DMS114 treated with DMSO at 0.1 percent for 48 hours (cell line): Measurements from ENCODE around the gene HS6ST2.

Experiments used
- DNase-seq: peaks from one replicate; lab custom pipeline; 2025; ENCODE audit not compliant: unreplicated experiment; lab: John Stamatoyannopoulos, UW

HS6ST2 gene

GRCh38 chrX:132807411-132808030 is 150.9 kb downstream of the HS6ST2 start:
- DNase-seq: no peak

GRCh38 chrX:132802033-132802432 is 156.4 kb downstream of the HS6ST2 start:
- no peak for DNase-seq

GRCh38 chrX:132795181-132795580 is 163.2 kb downstream of the HS6ST2 start:
- no peak for DNase-seq

- no peak for DNase-seq
Observed at GRCh38 chrX:132791714-132792113, 166.7 kb downstream of the HS6ST2 start.

GRCh38 chrX:132790329-132790728 is 168.1 kb downstream of the HS6ST2 start:
- no peak for DNase-seq

- DNase-seq: no peak
Observed at GRCh38 chrX:132786217-132786616, 172.2 kb downstream of the HS6ST2 start.

- DNase-seq: no peak
Observed at GRCh38 chrX:132778917-132779316, 179.5 kb downstream of the HS6ST2 start.

- DNase-seq: no peak
Observed at GRCh38 chrX:132776486-132777210, 181.8 kb downstream of the HS6ST2 start.

GRCh38 chrX:132775263-132775823 is 183.1 kb downstream of the HS6ST2 start:
- DNase-seq: no peak

- no peak for DNase-seq
Observed at GRCh38 chrX:132774010-132774714, 184.3 kb downstream of the HS6ST2 start.

- DNase-seq: no peak
Observed at GRCh38 chrX:132769609-132770008, 188.8 kb downstream of the HS6ST2 start.

- no peak for DNase-seq
Observed at GRCh38 chrX:132766452-132766851, 192.0 kb downstream of the HS6ST2 start.

GRCh38 chrX:132763528-132763927 is 194.9 kb downstream of the HS6ST2 start:
- DNase-seq: no peak

GRCh38 chrX:132758759-132759158 is 199.7 kb downstream of the HS6ST2 start:
- no peak for DNase-seq

GRCh38 chrX:132757066-132757623 is 201.3 kb downstream of the HS6ST2 start:
- no peak for DNase-seq

GRCh38 chrX:132756439-132756838 is 202.0 kb downstream of the HS6ST2 start:
- DNase-seq: no peak

GRCh38 chrX:132751063-132751690 is 207.3 kb downstream of the HS6ST2 start:
- no peak for DNase-seq

GRCh38 chrX:132750331-132751062 is 207.9 kb downstream of the HS6ST2 start:
- no peak for DNase-seq

GRCh38 chrX:132749406-132749805 is 209.0 kb downstream of the HS6ST2 start:
- DNase-seq: no peak

GRCh38 chrX:132748909-132749308 is 209.5 kb downstream of the HS6ST2 start:
- DNase-seq: no peak
